HG03460 (cell line): ENCODE measurements around the gene CFAP97D1.

Experiments used
- ATAC-seq: cut with Tn5 transposase; IDR thresholded peaks from one replicate; pipeline ENCODE4 v1.9.1; 2021; ENCODE audit not compliant: unreplicated experiment

CFAP97D1 gene

DNA sequence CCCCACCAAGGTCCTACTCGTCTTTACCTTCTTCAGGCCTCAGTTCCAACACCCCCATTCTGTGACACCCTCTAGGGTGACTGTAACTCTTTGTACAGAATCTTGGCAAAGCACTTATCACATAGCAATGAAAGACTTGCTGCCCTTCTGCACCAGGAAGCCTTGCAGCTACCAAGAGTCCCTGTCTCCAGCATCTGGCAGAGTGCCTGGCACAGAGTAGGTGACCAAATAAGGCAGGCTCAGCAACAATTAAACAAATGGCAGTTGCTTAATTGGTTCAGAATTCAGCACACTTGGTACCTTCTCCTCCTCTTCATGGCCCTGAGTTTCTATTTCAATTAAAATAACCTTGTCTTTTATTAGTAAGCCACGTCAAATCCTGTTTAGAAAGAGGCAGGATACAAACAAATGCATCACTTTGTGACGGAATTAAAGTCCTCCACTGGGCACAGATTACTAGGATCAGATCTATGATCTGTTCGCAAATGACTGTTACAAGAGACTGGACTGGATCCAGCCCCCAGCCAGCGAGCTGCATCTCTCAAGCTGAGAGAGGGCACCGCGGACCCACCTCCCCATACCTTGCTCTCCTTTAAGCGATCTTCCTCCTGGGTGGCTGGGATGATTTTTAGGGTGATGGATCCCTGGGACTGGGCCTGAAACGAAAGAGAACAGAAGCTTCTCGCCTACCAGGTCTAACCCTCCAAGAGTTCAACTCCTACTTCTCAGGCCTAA is 43.3 kb downstream of the CFAP97D1 start:
- ATAC-seq = no peak

DNA sequence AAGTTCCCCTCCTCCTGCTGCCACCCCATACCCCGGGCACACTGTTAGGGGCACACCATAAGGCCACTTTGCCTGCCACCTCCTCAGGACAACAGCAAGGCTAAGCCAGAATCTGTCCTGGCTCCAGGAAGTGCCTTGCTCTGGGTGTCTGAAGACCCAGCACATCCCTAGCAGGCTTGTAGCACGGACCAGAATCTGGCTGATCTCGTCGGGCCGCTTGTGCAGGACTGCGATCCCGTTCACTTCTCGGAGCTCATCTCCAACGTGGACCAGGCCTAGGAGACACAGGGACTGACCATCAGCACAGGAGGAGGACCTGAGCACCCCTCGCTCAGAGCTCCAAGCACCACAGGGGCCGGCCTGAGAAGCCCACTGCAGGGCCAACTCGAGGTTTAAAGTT is 45.3 kb downstream of the CFAP97D1 start:
- no peak for ATAC-seq

DNA sequence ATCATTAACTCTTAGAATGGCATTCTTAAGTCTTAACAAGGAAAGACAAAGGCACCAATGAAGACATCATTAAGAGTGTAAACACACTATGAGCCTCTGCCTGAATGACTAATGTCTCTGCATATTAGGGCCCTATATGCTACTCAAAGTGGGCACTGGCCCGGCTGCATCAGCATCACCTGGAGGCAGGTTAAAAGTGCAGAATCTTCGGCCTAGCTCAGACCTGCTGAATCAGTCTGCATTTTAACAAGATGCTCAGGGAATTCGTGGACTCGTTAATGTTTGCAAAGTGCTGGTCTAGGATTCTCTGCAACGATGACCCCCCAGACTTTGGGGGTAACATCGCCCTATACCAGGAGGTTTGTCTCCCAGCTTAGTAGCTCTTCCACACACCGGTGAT is 46.0 kb downstream of the CFAP97D1 start:
- ATAC-seq = no peak

DNA sequence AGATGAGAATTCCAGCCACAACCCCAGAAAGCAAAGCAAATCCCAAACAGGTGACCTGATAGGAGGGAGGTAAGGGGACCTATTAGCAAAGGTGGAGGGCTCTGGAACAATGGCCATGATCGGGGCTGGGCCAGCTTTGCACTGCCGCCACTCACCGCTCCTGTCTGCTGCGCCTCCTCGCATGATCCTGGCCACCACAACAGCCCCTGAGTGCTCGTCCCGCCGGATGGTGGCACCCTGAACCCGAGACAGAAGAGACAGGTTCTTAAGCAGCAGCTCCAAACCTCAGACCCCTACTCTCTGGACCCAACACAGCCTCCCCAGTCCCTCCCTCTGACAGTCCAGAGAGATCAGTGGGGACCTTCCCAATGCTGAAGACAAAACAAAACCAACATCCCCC is 47.4 kb downstream of the CFAP97D1 start:
- no peak for ATAC-seq

DNA sequence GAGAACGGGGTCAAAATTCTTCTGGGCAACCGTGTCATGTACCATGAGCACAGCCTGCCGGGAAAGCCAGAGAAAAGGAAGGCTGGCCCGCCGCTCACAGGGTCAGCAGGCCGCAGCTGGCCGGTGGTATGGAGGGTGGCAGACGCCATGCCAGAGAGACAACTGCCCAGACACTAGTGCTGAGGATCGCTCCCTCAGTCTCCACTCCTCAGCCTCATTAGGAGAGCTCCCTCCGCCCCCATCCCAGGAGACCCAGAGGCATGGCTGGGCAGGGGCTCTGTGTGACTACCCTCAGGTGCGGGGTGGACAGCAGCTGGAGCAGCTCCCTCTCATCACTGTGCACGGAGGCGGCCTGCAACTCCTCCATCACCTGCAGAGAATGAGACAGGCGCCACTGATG is 49.5 kb downstream of the CFAP97D1 start:
- ATAC-seq = no peak

DNA sequence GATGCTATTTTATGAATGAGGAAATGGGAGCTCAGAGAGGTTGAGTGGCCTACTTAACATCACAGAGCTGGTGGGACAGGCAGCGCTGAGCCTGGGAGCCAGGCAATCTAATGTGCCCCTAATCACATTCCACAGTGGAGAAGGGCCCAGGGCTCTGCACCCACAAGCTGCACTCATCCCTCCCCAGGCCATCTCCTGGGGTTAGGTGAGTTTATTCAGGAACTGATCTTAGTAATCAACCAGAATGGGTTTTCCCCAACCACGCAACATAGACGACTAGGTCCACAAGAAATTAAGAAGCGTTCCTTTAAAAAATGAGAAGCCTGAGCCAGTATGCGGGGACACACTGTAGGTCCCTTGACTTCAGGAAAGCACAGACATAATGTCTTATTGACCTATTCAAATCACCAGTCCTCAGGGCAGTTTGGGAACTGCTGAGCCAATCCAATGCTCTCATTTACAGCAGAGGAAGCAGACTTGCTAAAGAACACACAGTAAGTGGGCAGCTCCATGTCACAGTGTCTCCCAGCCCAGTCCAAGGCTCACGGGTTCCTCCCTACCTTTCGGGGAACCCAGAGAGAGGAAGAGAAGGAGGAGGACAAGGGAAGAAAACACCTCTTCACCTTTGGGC is 50.4 kb downstream of the CFAP97D1 start:
- ATAC-seq = no peak

DNA sequence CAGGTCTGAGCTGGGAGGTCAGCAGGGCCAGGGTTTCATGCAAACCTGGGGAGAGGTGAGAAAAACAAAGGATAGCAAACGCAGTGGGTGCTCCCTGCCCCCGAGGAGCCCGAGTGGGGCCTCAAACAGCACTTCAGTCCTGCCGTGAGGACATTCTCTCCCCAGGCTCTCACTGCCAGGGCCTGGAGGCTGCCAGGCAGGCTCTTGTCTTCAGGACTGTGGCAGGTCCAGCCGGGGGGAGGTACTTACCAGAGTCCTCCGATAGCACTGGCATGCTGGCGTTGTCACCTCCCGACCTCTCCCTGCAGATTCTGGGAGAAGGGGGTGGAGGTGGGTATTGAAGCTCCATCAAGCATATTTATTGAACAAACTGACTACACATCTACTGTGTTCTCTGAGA is 51.4 kb downstream of the CFAP97D1 start:
- no peak for ATAC-seq

DNA sequence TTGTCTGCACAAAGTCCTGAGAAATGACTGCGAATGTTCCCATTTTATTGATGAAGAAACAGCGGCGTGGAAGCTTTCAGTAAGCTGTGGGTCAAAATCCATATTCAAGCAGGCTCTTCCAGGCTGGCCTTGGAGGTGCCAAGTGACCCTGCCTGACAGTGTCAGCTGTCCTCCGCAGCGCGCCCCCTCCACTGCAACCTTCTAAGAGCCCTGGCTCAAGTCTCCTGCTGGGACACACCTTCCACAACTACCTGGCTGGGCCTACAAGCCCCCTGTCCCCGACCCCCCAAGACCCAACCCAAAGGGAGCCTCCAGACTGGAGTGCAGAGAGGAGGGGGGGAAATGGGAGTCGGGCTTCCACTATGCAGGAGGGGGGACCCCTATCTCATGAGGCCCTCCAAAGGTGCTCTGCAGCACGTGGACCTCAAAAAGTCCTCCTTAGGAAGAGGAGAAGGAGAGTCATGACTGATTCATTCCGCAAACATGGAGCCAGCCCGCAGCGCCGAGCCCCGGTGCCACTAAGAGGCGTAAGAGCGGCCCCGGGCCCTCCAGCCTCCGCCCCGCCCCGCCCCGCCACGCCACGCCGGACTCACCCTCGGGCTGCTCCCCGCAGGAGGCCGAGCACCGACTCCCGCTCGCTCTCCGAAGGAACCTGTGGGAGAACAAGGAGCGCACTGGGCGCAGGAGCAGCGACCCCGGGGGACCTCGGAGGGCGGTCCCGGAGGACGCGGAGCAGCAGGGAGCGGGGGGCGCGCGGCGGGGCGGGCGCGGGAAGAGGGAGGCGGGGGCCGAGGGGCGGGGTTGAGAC is 52.1 kb downstream of the CFAP97D1 start:
- ATAC-seq = no peak

DNA sequence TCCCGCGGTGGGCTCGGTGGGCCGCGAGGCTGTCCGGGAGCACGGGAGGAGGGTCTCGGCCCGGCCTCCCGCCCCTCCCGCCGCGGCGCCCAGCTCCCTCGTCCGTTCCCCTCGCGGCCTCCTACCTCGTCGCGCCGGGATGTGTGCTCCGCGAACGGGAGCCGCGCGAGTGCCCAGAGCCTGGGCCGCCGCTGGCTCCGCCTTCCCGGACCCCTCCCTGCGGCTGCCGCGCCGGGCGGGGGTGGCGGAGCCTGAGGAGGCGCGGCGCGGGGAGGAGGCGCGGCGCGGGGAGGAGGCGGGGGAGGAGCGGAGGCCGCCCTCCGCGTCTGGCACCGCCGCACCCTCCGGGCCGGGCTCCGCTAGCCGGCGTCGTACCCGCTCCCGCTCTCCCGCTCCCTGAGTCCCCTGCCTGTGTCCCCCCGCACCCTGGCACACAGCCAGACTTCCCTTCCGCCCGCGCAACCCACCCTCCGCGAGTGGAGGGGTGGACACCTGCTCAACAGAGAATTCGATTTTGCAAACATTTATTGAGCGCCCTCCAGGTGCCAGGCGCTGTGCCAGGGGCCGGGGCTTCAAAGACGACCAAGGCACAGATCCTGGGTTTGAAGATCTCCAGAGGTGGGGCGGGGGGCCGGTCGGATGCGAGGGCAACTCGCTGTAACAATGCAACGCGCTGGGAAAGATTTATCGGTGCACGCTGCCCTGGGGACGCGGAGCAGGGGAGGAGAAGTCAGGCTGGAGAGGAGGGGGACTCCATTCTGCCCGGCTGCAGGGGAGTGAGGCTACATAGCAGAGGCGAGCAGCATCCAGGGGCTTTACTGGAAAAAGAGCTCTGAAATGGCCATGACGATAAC is 53.0 kb downstream of the CFAP97D1 start, which contains the start of gene MPP3:
Gene MPP3 (minus strand): TSS at position 171 of the 854 bp plus-strand sequence. CDS start 1,240 bp downstream, outside the sequence.
- no peak for ATAC-seq

DNA sequence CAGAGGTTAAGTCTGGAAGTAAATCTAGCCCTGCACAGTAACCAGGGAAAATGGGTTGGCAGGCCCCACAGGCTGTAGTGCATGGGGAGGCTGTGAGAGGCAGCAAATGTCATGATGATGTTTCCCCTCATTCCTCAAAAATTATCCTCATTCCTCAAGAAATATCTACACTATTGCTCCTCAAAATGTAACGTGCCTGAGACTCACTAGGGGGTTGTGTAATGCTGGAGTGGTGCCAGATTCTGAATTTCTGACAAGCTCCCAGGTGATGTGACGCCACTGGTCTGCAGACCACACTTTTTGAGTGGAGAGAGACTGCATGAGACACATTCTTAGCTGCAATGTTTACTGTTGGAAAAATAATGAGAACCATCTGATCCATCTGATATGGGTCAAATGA is 53.9 kb downstream of the CFAP97D1 start:
- ATAC-seq = no peak
